NCI-H1105 treated with DMSO at 0.1 percent for 48 hours (cell line): ENCODE measurements around the gene CSRP1.
"Not testable (repeated sequence)": the region's sequence is repeated elsewhere in the genome, so short reads cannot be mapped to it uniquely, and the experiment has no call there.

ENCODE experiments used
- DNase-seq: peaks from one replicate; lab custom pipeline; 2025; lab: John Stamatoyannopoulos, UW

The CSRP1 gene

GRCh38 chr1:201476670-201477344 is 30.1 kb downstream of the CSRP1 start:
- DNase-seq, result no peak

GRCh38 chr1:201475915-201476669 is 30.8 kb downstream of the CSRP1 start:
- no peak for DNase-seq

- DNase-seq, result no peak
Measured at GRCh38 chr1:201475130-201475529, 31.8 kb downstream of the CSRP1 start.

- DNase-seq, result no peak
Measured at GRCh38 chr1:201473296-201473695, 33.6 kb downstream of the CSRP1 start.

GRCh38 chr1:201472321-201472720 is 34.6 kb downstream of the CSRP1 start:
- DNase-seq, result not testable (repeated sequence)

- no peak for DNase-seq
Measured at GRCh38 chr1:201471772-201472171, 35.2 kb downstream of the CSRP1 start.

GRCh38 chr1:201470581-201470980 is 36.3 kb downstream of the CSRP1 start:
- DNase-seq, result no peak

- no peak for DNase-seq
Measured at GRCh38 chr1:201469645-201470074, 37.3 kb downstream of the CSRP1 start.

- peak; percentile 88 for DNase-seq
Measured at GRCh38 chr1:201468844-201469644, 37.9 kb downstream of the CSRP1 start, which contains the start of gene PHLDA3. PHLDA3 (minus strand) TSS chr1:201469188; CDS start chr1:201468786, 402 bp downstream.

GRCh38 chr1:201468501-201468843 is 38.5 kb downstream of the CSRP1 start:
- no peak for DNase-seq

- no peak for DNase-seq
Measured at GRCh38 chr1:201466492-201466891, 40.4 kb downstream of the CSRP1 start.

- no peak for DNase-seq
Measured at GRCh38 chr1:201465698-201466290, 41.1 kb downstream of the CSRP1 start.

- DNase-seq, result no peak
Measured at GRCh38 chr1:201463071-201463552, 43.8 kb downstream of the CSRP1 start.

- DNase-seq, result no peak
Measured at GRCh38 chr1:201461645-201462441, 45.1 kb downstream of the CSRP1 start.

GRCh38 chr1:201460814-201461644 is 45.9 kb downstream of the CSRP1 start:
- no peak for DNase-seq

- DNase-seq, result no peak
Measured at GRCh38 chr1:201459775-201460174, 47.1 kb downstream of the CSRP1 start.

- no peak for DNase-seq
Measured at GRCh38 chr1:201459052-201459451, 47.9 kb downstream of the CSRP1 start.

- no peak for DNase-seq
Measured at GRCh38 chr1:201457508-201457960, 49.4 kb downstream of the CSRP1 start.

GRCh38 chr1:201456499-201457309 is 50.2 kb downstream of the CSRP1 start:
- DNase-seq, result no peak
